Stimulated activated CD8-positive, alpha-beta memory T cell treated with anti-CD3 and anti-CD28 coated beads, Interleukin-12 subunit alpha, Interleukin-12 subunit beta, amount 100 ng/mL, for 1 hour (primary cell): ENCODE data around the gene CCDC83.

Experiments
- DNase-seq: peaks from one replicate; pipeline ENCODE4 v3.0.0-alpha.2; 2020; ENCODE audit warnings: low read depth

The CCDC83 gene

DNA sequence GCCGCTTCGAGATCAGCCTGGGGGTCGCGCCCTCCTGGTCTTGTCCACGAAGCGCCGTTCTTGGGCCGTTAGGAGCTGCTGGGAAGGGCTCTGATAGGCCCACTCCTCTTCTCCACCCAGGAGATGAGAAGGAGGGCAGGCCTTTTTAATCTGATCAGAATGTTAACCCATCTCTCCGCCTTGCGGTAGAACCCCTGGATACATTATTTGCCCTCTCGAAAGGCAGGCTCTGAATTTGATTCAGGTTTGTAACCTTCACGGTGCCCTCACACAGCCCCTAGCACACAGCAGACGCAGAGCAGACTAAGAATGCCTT lies at the start of gene CCDC83:
CCDC83 (plus strand) TSS at position 43 of the 316 bp plus-strand sequence. CDS start 9,741 bp downstream, outside the sequence.
- no peak for DNase-seq

GRCh38 chr11:85805387-85805786 lies 49.8 kb upstream of the CCDC83 start:
- no peak for DNase-seq

DNA sequence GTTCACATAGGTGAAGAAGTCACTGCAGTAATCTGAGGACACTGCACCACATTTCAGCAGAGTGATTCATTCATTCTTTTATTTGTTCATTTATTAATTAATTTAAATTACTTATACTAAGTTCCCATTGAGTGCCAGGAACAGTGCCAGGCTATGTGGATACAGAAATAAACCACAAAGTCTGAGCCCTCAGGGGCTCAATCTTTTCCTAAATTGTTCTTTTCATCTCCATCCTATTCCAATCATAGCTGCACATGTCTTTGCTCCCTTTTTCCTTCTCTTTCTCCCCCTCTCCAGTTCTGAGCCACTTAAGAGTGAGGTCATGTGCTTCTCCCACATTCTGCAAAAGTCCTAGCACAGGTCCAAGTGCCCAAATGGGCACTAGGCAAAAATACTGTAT lies 49.2 kb upstream of the CCDC83 start:
- no peak for DNase-seq

DNA sequence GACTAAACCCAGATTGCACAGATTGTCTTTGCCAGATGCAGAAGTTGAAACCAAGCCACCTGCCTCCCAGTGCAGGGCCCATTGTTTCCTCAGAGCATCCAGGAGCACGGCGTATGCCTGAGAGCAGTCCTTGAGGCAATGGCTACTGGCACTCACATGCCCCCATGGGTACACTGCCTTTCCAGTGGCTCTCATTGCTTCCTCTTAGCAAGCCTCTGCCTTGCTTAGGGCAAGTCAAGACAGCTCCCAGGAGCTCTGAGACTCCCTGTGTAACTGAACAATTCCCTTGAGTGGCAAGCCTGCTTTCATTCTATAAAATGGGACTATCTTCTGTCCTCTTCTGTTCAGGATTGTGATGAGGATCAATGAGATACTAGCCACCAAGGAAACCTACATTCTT lies 48.3 kb upstream of the CCDC83 start:
- DNase-seq: no peak

DNA sequence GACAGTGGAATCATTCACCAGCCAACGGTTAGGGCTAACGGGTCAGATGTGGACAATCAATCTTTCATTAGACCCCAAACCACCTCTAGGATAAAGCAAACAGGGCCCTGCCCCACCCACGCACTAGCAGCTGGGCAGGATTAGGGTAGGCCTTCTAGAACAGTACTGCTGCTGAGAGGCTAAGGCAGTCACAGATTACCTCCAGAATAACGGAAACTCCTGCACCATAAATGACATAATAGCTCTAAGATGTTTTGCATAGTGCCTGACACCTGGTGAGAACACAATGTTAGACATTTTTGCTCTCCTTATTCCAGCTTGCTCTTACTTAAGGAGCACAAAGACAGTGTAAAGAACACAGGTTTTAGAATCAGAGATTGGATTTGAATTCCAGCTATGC lies 46.0 kb upstream of the CCDC83 start:
- no peak for DNase-seq

- no peak for DNase-seq
Observed at GRCh38 chr11:85809863-85810262, 45.3 kb upstream of the CCDC83 start.

DNA sequence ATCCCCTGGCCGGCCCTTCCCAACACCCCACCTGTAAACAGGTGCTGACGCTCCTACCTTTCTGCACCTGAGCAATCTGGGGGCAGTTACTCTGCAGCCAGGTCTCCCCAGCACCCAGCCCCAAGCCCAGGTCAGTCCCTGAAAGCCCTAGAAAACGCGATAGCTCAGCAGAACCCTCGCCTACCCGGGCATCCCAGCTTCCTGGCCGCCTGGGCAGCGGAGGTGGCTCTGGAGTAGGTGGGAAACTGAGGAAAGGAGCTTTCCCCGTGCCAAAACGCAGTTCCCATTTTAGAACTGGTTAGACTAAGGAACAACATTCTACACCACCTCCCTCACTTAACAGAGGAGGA lies 44.7 kb upstream of the CCDC83 start:
- no peak for DNase-seq

- DNase-seq: peak; percentile 62
Observed at GRCh38 chr11:85810871-85811611, 44.1 kb upstream of the CCDC83 start, which contains the start of gene SYTL2. Gene SYTL2 (minus strand): TSS chr11:85811141. CDS start chr11:85757725, 53,416 bp downstream.

GRCh38 chr11:85811624-85812023 lies 43.6 kb upstream of the CCDC83 start:
- no peak for DNase-seq

GRCh38 chr11:85813721-85814120 lies 41.5 kb upstream of the CCDC83 start:
- DNase-seq: no peak

GRCh38 chr11:85815186-85815931 lies 39.8 kb upstream of the CCDC83 start:
- DNase-seq: no peak

- no peak for DNase-seq
Observed at GRCh38 chr11:85819441-85819840, 35.7 kb upstream of the CCDC83 start.

GRCh38 chr11:85821636-85822035 lies 33.5 kb upstream of the CCDC83 start:
- DNase-seq: no peak

GRCh38 chr11:85822814-85823213 lies 32.4 kb upstream of the CCDC83 start:
- DNase-seq: no peak

DNA sequence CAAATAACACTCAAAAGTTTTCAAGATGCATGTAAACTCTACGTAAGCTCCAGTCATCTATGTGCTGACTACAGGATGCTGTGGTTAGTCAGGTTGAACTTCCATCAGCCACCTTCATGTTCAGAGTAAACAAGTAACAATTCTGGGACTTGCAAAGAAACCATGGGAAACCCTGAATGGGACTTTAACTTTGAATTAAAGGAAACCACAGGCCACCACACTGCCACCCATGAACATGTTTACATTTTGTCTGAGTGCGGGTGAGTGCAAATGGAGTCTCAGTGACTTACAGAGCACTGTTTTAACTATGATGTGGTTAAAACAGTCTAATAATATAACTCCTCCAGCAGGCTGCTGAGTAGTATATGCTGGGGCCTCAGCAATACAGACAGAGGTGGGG lies 31.4 kb upstream of the CCDC83 start:
- DNase-seq: peak; percentile 43

DNA sequence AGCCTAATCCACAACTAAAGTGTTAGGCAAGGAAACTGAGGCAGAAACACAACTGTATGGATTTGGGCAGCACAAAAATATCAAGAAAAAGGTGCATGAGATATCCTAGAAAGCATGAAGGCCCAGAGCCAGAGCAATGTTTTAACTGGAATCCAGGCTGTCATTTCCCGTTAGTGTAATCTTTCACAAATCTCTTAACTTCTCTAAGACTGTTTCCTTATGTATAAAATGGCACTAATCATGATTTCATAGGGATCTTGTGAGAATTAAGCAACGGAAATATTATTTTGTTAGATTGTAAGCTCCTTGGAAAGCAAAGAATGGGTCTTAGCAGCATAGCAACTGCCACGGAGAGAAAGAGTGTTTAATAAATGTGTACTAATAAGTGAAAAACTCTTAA lies 29.6 kb upstream of the CCDC83 start:
- DNase-seq: no peak

DNA sequence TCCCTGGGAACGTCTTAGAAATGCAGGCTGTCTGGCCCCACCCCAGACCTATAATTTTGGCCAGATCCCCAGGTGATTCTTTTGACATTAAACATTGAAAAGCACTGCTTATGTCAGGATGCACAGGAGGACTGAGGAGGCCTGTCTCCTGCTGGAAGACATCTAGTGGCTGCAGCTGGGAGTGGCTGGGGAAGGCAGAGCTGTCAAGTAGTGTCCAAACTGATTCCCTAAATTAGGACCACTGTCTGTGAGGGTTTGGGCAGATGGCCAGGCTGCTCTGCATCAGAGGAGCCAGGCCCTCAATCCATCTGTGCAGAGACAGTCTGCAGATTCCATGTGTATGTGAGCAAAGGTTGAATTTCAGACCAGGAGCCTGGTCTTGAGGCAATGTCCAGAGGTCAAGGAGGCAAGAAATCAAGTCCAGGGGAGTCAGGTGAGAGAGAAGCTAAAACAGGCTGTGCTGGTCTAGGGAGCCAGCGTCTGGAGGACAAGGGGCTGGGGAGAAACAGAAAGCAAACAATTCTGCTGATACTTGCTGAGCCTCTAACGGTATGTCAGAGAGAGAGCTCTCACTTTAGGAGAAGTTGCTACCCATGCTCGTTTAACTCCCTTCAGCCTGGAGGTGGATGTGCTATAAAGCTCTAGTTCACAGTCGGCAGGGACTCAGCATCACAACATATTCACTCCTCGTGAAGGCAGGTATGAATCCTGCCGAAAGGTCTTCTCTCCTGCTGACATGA lies 28.9 kb upstream of the CCDC83 start:
- no peak for DNase-seq

GRCh38 chr11:85827748-85828639 lies 27.2 kb upstream of the CCDC83 start:
- DNase-seq: no peak

GRCh38 chr11:85828640-85828978 lies 26.6 kb upstream of the CCDC83 start:
- DNase-seq: no peak

- DNase-seq: no peak
Observed at GRCh38 chr11:85829172-85829571, 26.0 kb upstream of the CCDC83 start.

DNA sequence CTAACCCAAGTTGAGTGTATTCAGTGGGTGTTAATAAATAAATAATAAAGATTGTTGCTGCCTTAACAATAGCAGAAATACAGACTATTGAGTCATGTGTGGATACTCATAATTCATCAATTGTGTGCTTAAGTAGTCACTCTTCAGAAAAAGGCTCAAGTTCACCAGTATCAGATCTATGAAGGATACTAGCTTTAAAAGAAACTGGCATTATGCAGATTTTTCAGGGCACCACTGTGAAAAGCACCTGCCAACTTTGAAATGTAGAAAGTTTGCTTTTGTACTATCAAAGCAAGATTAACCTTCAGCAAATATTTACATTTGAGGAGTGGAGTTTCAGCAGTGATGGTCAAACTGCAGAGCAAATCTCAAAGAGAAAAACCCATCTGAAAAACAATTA lies 24.1 kb upstream of the CCDC83 start:
- DNase-seq: no peak

GRCh38 chr11:85835263-85835662 lies 19.9 kb upstream of the CCDC83 start:
- no peak for DNase-seq
